Mesendoderm (in vitro differentiated cells): Measurements from ENCODE around the gene AGRN.

Experiments
- DNase-seq: peaks from one replicate; pipeline ENCODE4 v3.0.0; 2013
- H2AK5ac ChIP-seq: 2 replicates; pipeline ENCODE4 v1.6.1; 2013; ENCODE audit warnings: low read length, inconsistent platforms
- H2BK120ac ChIP-seq: 2 replicates; pipeline ENCODE4 v1.6.1; 2013; ENCODE audit warnings: low read depth, mild to moderate bottlenecking, low read length, moderate library complexity, mixed read lengths
- H2BK15ac ChIP-seq: replicated peaks from 2 replicates; pipeline ENCODE4 v1.6.1; 2013; ENCODE audit warnings: low read depth, mild to moderate bottlenecking, moderate library complexity
- H2BK5ac ChIP-seq: 2 replicates; pipeline ENCODE4 v1.6.1; 2013; ENCODE audit warnings: low read length, inconsistent platforms
- H3K18ac ChIP-seq: 2 replicates; pipeline ENCODE4 v1.6.1; 2013; ENCODE audit warnings: mild to moderate bottlenecking, low read length, mixed read lengths
- H3K23ac ChIP-seq: one replicate; pipeline ENCODE4 v1.6.1; 2013; ENCODE audit warnings: low read length
- H3K27ac ChIP-seq: 2 replicates; pipeline ENCODE4 v1.5.1; 2013; ENCODE audit warnings: low read depth, mild to moderate bottlenecking, inconsistent platforms, low read length, moderate library complexity
- H3K27me3 ChIP-seq: 2 replicates; pipeline ENCODE4 v1.6.1; 2013; ENCODE audit warnings: low read length, control low read depth, mild to moderate bottlenecking, inconsistent platforms; ENCODE audit not compliant: insufficient read depth, poor library complexity
- H3K36me3 ChIP-seq: 2 replicates; pipeline ENCODE4 v1.6.1; 2013; ENCODE audit warnings: low read length, inconsistent platforms; ENCODE audit not compliant: control insufficient read depth, insufficient read depth
- H3K4ac ChIP-seq: one replicate; pipeline ENCODE4 v1.6.1; 2013; ENCODE audit warnings: low read depth, mild to moderate bottlenecking, low read length, moderate library complexity
- H3K4me1 ChIP-seq: 2 replicates; pipeline ENCODE4 v1.6.1; 2013; ENCODE audit warnings: low read depth, low read length, inconsistent platforms; ENCODE audit not compliant: control insufficient read depth
- H3K4me2 ChIP-seq: 2 replicates; pipeline ENCODE4 v1.6.1; 2013; ENCODE audit warnings: low read length
- H3K4me3 ChIP-seq: 2 replicates; pipeline ENCODE4 v1.5.1; 2013; ENCODE audit warnings: mild to moderate bottlenecking, low read length
- H3K56ac ChIP-seq: one replicate; pipeline ENCODE4 v1.6.1; 2013; ENCODE audit warnings: low read length
- H3K79me1 ChIP-seq: 2 replicates; pipeline ENCODE4 v1.6.1; 2013; ENCODE audit warnings: low read length, inconsistent platforms
- H3K79me2 ChIP-seq: 2 replicates; pipeline ENCODE4 v1.6.1; 2013; ENCODE audit warnings: mild to moderate bottlenecking, low read length; ENCODE audit not compliant: control insufficient read depth, insufficient read depth
- H3K9ac ChIP-seq: 2 replicates; pipeline ENCODE4 v1.6.1; 2013; ENCODE audit warnings: low read length, inconsistent platforms
- H4K5ac ChIP-seq: one replicate; pipeline ENCODE4 v1.6.1; 2013; ENCODE audit warnings: low read length
- H4K8ac ChIP-seq: one replicate; pipeline ENCODE4 v1.6.1; 2013; ENCODE audit warnings: low read depth, mild to moderate bottlenecking, control low read depth, low read length, moderate library complexity
- WGBS: extraction: QIAGEN DNeasy Blood & Tissue Kit; methylation state at CpG from one replicate; pipeline ENCODE4 v1.1.7; 2013; ENCODE audit warnings: low lambda C conversion rate, missing lambda C conversion rate; ENCODE audit not compliant: insufficient coverage; ENCODE audit errors: extremely low coverage; 5-methylcytosine and 5-hydroxymethylcytosine counted together

The AGRN gene

DNA sequence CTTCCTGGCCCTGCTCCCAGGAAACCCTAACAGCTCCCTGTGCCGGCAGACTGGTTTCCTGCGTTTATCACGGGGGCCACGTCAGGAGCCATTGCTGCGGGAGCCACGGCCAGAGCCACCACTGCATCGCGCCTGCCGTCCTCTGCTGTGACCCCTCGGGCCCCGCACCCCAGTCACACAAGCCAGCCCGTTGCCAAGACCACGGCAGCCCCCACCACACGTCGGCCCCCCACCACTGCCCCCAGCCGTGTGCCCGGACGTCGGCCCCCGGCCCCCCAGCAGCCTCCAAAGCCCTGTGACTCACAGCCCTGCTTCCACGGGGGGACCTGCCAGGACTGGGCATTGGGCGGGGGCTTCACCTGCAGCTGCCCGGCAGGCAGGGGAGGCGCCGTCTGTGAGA, 28.0 kb downstream of the AGRN start:
- H3K23ac ChIP-seq = no peak overlapping the region
- H2BK15ac ChIP-seq = no peak overlapping the region
- H3K4me1 ChIP-seq = no peaks in the 10 kb centered on the region
- no peaks in the 10 kb centered on the region for H3K27me3 ChIP-seq
- no peak overlapping the region for H2AK5ac ChIP-seq
- no peak for DNase-seq
- H3K79me2 ChIP-seq = no peaks in the 10 kb centered on the region
- peaks cover 9% of the 10 kb centered on the region for H3K36me3 ChIP-seq
- no peak overlapping the region for H3K56ac ChIP-seq
- H4K5ac ChIP-seq = no peak overlapping the region
- H3K4me2 ChIP-seq = no peak overlapping the region
- H4K8ac ChIP-seq = no peak overlapping the region
- H3K4me3 ChIP-seq = no peak overlapping the region
- WGBS = no CpG with 5 or more reads among the region's 25 CpGs
- H2BK120ac ChIP-seq = no peak overlapping the region
- H3K4ac ChIP-seq = no peak overlapping the region
- H3K79me1 ChIP-seq = no peaks in the 10 kb centered on the region
- H2BK5ac ChIP-seq = no peak overlapping the region
- no peak overlapping the region for H3K9ac ChIP-seq
- no peak overlapping the region for H3K18ac ChIP-seq
- H3K27ac ChIP-seq = no peak overlapping the region

DNA sequence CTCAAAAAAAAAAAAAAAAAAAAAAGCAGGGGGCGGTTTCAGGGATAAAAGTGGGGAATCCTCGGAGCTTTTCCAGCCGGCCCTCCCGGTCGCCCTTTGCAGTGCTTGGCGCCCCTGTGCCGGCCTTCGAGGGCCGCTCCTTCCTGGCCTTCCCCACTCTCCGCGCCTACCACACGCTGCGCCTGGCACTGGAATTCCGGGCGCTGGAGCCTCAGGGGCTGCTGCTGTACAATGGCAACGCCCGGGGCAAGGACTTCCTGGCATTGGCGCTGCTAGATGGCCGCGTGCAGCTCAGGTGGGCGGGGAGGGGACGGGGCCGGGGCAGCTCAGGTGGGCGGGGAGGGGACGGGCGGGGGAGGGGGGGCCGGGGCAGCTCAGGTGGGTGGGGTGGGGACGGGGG, 28.8 kb downstream of the AGRN start:
- no peak for DNase-seq
- Histone ChIP-seq H3K79me1 (no peaks in the 10 kb centered on the region), H3K4me3 (no peak overlapping the region), H3K27ac (no peak overlapping the region), H3K18ac (no peak overlapping the region), H2AK5ac (no peak overlapping the region), H2BK15ac (no peak overlapping the region), H3K4ac (no peak overlapping the region), H4K8ac (no peak overlapping the region), H3K4me1 (no peaks in the 10 kb centered on the region), H3K36me3 (peaks cover 9% of the 10 kb centered on the region), H3K79me2 (no peaks in the 10 kb centered on the region), H3K27me3 (no peaks in the 10 kb centered on the region), H3K23ac (no peak overlapping the region), H4K5ac (no peak overlapping the region), H2BK5ac (no peak overlapping the region), H3K56ac (no peak overlapping the region), H3K4me2 (no peak overlapping the region), H3K9ac (no peak overlapping the region), H2BK120ac (no peak overlapping the region)
- no CpG with 5 or more reads among the region's 28 CpGs for WGBS

GRCh38 chr1:1049318-1050165, 29.6 kb downstream of the AGRN start:
- H3K9ac ChIP-seq = no peak overlapping the region
- H2AK5ac ChIP-seq = no peak overlapping the region
- H3K36me3 ChIP-seq = peaks cover 7% of the 10 kb centered on the region
- no peak overlapping the region for H4K8ac ChIP-seq
- no peak overlapping the region for H3K4me3 ChIP-seq
- H3K79me1 ChIP-seq = no peaks in the 10 kb centered on the region
- H3K4me2 ChIP-seq = no peak overlapping the region
- H2BK5ac ChIP-seq = no peak overlapping the region
- no peak overlapping the region for H2BK15ac ChIP-seq
- H3K27me3 ChIP-seq = no peaks in the 10 kb centered on the region
- H3K4me1 ChIP-seq = no peaks in the 10 kb centered on the region
- H3K23ac ChIP-seq = no peak overlapping the region
- WGBS = no CpG with 5 or more reads among the region's 57 CpGs
- no peak overlapping the region for H3K18ac ChIP-seq
- no peaks in the 10 kb centered on the region for H3K79me2 ChIP-seq
- no peak overlapping the region for H4K5ac ChIP-seq
- H3K4ac ChIP-seq = no peak overlapping the region
- DNase-seq = no peak
- H2BK120ac ChIP-seq = no peak overlapping the region
- no peak overlapping the region for H3K27ac ChIP-seq
- H3K56ac ChIP-seq = no peak overlapping the region

- Histone ChIP-seq H3K79me1 (no peaks in the 10 kb centered on the region), H3K79me2 (no peaks in the 10 kb centered on the region), H3K23ac (no peak overlapping the region), H3K9ac (no peak overlapping the region), H3K27ac (no peak overlapping the region), H3K18ac (no peak overlapping the region), H2BK5ac (no peak overlapping the region), H3K4me2 (no peak overlapping the region), H3K27me3 (no peaks in the 10 kb centered on the region), H4K5ac (no peak overlapping the region), H3K56ac (no peak overlapping the region), H2BK120ac (no peak overlapping the region), H3K4me1 (no peaks in the 10 kb centered on the region), H2AK5ac (no peak overlapping the region), H2BK15ac (no peak overlapping the region), H3K4ac (no peak overlapping the region), H3K4me3 (no peak overlapping the region), H4K8ac (no peak overlapping the region), H3K36me3 (peaks cover 5% of the 10 kb centered on the region)
- no peak for DNase-seq
- no CpG with 5 or more reads among the region's 32 CpGs for whole genome bisulfite sequencing
These were observed 30.7 kb downstream of the AGRN start for GRCh38 chr1:1050577-1051052.

DNA sequence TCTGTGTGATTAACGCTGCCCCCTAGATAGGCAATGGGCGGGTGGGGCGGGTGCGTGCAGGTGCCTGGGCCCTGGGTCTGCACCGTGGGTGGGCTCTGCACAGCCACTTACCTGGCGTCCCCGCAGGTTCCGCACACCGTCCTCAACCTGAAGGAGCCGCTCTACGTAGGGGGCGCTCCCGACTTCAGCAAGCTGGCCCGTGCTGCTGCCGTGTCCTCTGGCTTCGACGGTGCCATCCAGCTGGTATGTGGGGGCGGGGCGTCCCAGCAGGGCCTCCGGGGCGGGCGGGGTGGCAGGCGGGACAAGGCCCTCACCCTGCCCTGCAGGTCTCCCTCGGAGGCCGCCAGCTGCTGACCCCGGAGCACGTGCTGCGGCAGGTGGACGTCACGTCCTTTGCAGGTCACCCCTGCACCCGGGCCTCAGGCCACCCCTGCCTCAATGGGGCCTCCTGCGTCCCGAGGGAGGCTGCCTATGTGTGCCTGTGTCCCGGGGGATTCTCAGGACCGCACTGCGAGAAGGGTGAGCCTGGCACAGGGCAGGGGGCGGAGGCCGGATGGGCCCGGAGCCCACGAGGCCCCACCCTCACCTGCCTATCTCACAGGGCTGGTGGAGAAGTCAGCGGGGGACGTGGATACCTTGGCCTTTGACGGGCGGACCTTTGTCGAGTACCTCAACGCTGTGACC, 31.3 kb downstream of the AGRN start:
- no peak overlapping the region for H3K4me3 ChIP-seq

More for the DNA sequence above, 31.3 kb downstream of the AGRN start:
- Histone ChIP-seq H4K8ac (no peak overlapping the region), H2BK120ac (no peak overlapping the region), H3K4me2 (no peak overlapping the region), H3K36me3 (peaks cover 4% of the 10 kb centered on the region), H3K4me1 (no peaks in the 10 kb centered on the region), H3K56ac (no peak overlapping the region), H3K4ac (no peak overlapping the region), H3K18ac (no peak overlapping the region), H4K5ac (no peak overlapping the region), H2AK5ac (no peak overlapping the region), H3K27me3 (no peaks in the 10 kb centered on the region), H3K27ac (no peak overlapping the region), H3K79me2 (no peaks in the 10 kb centered on the region), H3K79me1 (no peaks in the 10 kb centered on the region), H3K23ac (no peak overlapping the region), H3K9ac (no peak overlapping the region), H2BK15ac (no peak overlapping the region), H2BK5ac (no peak overlapping the region)
- no peak for DNase-seq
- WGBS = no CpG with 5 or more reads among the region's 46 CpGs
